Panc1 (cell line): ENCODE results near the gene SESN2. TPM values are rescaled to one million over a fixed set of nuclear protein-coding genes. Genes with fewer than 3 reads are reported as not detected.

Experiments
- ATAC-seq: fragments of 200-7000 bp; cut with Tn5 transposase; 2 replicates; pipeline ENCODE4 v1.9.1; 2020; ENCODE audit warnings: mild to moderate bottlenecking, moderate library complexity
- BruUV-seq: library from RNA; stranded (reverse); fragments of 400-500 nt; replicated peaks from 2 replicates; lab custom pipeline; 2021; lab: Mats Ljungman, UMichigan
- CTCF ChIA-PET: fragments of 300-600 bp; sonication (Branson Sonifier 250); formaldehyde crosslinking; loops from one replicate; lab custom pipeline; 2022; ENCODE audit warnings: antibody characterized with exemption; lab: Charles Lee
- POLR2A ChIA-PET: fragments of 300-600 bp; sonication (Branson Sonifier 250); formaldehyde crosslinking; loops from one replicate; lab custom pipeline; 2022; ENCODE audit warnings: antibody characterized with exemption; lab: Charles Lee
- DNase-seq: peaks from one replicate; pipeline ENCODE4 v3.0.0-alpha.2; 2010; ENCODE audit warnings: low read depth, low spot score
- H3K27ac ChIP-seq: 2 replicates; pipeline ENCODE4 v1.5.1; 2011; ENCODE audit warnings: mild to moderate bottlenecking, low read length, inconsistent platforms
- H3K27me3 ChIP-seq: fragments of 200-500 bp; sonication (Bioruptor generic); 2 replicates; pipeline ENCODE4 v1.6.0; 2014; ENCODE audit warnings: low read length, inconsistent platforms; ENCODE audit not compliant: control insufficient read depth, insufficient read depth
- H3K36me3 ChIP-seq: fragments of 200-500 bp; sonication (Bioruptor generic); 2 replicates; pipeline ENCODE4 v1.5.1; 2014; ENCODE audit warnings: inconsistent platforms, mild to moderate bottlenecking, low read length, moderate library complexity; ENCODE audit not compliant: control insufficient read depth, insufficient read depth
- H3K4me1 ChIP-seq: 2 replicates; pipeline ENCODE4 v1.5.1; 2011; ENCODE audit warnings: inconsistent platforms, mild to moderate bottlenecking, low read length, moderate library complexity; ENCODE audit not compliant: control insufficient read depth, insufficient read depth
- H3K4me3 ChIP-seq, 2 experiments: 2 replicates each; pipeline ENCODE4 v1.5.1; 2011 to 2012; ENCODE audit warnings: low read depth in 2 of 2, low read length in 2 of 2, mild to moderate bottlenecking in 2 of 2, inconsistent platforms in 1 of 2, moderate library complexity in 1 of 2
- H3K9me3 ChIP-seq: fragments of 200-500 bp; sonication (Bioruptor generic); 2 replicates; pipeline ENCODE4 v1.5.1; 2014; ENCODE audit warnings: low read depth, mild to moderate bottlenecking, inconsistent platforms, low read length, moderate library complexity; ENCODE audit not compliant: control insufficient read depth, insufficient read depth
- CTCF ChIP-seq: fragments of 450-650 bp; IDR thresholded peaks from 2 replicates; pipeline ENCODE4 v1.5.1; 2017; ENCODE audit warnings: mild to moderate bottlenecking
- POLR2AphosphoS5 ChIP-seq: IDR thresholded peaks from 2 replicates; pipeline ENCODE4 v1.6.1; 2012; ENCODE audit warnings: mild to moderate bottlenecking, low read depth, low read length, moderate library complexity
- REST ChIP-seq, 2 experiments: IDR thresholded peaks; 2 replicates each; pipeline ENCODE4 v1.6.1; 2011 to 2012; ENCODE audit warnings: low read depth in 2 of 2, control low read depth in 1 of 2, low read length in 1 of 2, mild to moderate bottlenecking in 1 of 2, moderate library complexity in 1 of 2; ENCODE audit not compliant: insufficient read depth in 1 of 2
- SIN3A ChIP-seq: IDR thresholded peaks from 2 replicates; pipeline ENCODE4 v1.6.1; 2012; ENCODE audit warnings: low read depth, mild to moderate bottlenecking, low read length, moderate library complexity, borderline replicate concordance; ENCODE audit not compliant: insufficient read depth
- TCF7L2 ChIP-seq: IDR thresholded peaks from 2 replicates; pipeline ENCODE4 v1.6.1; 2011; ENCODE audit warnings: mild to moderate bottlenecking, low read depth, low read length, inconsistent platforms
- in situ Hi-C: cut with HindIII; loops from 2 replicates; pipeline ENCODE4 v1.10.0; 2016; ENCODE audit warnings: low sequenced_read_pairs, low pct_unique_long_range_greater_than_20kb
- intact Hi-C: fragments of 100-400 bp; cut with micrococcal nuclease; formaldehyde crosslinking; loops from one replicate; pipeline ENCODE4 v1.10.0; 2022; ENCODE audit not compliant: unreplicated experiment
- total RNA-seq: library from RNA; stranded (reverse); gene quantifications from one replicate; pipeline ENCODE4 v1.2.1, GENCODE V29; 2021; ENCODE audit not compliant: unreplicated experiment

The SESN2 gene
- total RNA-seq, 1 experiment from 2014 or later: 19.7 TPM

- intact Hi-C loops: no loop called here
- no peaks in the 10 kb centered on the region for H3K4me1 ChIP-seq
- TSS peak; percentile 57 for BruUV-seq
- TF ChIP-seq POLR2AphosphoS5: no peak
- no peak for TF ChIP-seq TCF7L2
- no peak for TF ChIP-seq SIN3A
- no peak for TF ChIP-seq CTCF
- TF ChIP-seq REST (IDR thresholded peaks at IDR 0.05; ENCODE audit: insufficient read depth in 1 of 2, low read depth in 2 of 2, low read length in 1 of 2): no peak
- H3K27me3 ChIP-seq: no peaks in the 10 kb centered on the region
- POLR2A ChIA-PET: no interaction called here
- DNase-seq: no peak
- no peaks in the 10 kb centered on the region for H3K9me3 ChIP-seq
- 0 out of 2 replicates have a peak, but pooled peaks have one; percentile 12 for ATAC-seq
- in situ Hi-C loops: no loop called here
- no peak overlapping the region for H3K27ac ChIP-seq
- CTCF ChIA-PET: no interaction called here
- no peak overlapping the region for H3K4me3 ChIP-seq
- no peaks in the 10 kb centered on the region for H3K36me3 ChIP-seq
These were observed 22.5 kb downstream of the SESN2 start for GRCh38 chr1:28281608-28282425.

GRCh38 chr1:28282426-28283407 lies 23.4 kb downstream of the SESN2 start:
- TF ChIP-seq TCF7L2 (no peak), CTCF (no peak), REST (IDR thresholded peaks at IDR 0.05; ENCODE audit: insufficient read depth in 1 of 2, low read depth in 2 of 2, low read length in 1 of 2) (no peak), POLR2AphosphoS5 (peak; percentile 18; the same call in 1 of the 2 replicates)
- no TSS peak for BruUV-seq
- POLR2A ChIA-PET: no interaction called here
- Histone ChIP-seq H3K4me1 (0 out of 2 replicates have a peak, but pooled peaks cover 2% of the 10 kb centered on the region), H3K27me3 (no peaks in the 10 kb centered on the region), H3K27ac (no peak overlapping the region), H3K4me3 (no peak overlapping the region), H3K36me3 (no peaks in the 10 kb centered on the region), H3K9me3 (no peaks in the 10 kb centered on the region)
- CTCF ChIA-PET: no interaction called here
- intact Hi-C loops: no loop called here
- ATAC-seq (no peak), DNase-seq (no peak)
- in situ Hi-C loops: no loop called here
